Trophoblast cell (in vitro differentiated cells and primary cell): ENCODE results near the gene PLXDC2.

Experiments
- DNase-seq, 2 donors: peaks; one replicate each; pipeline ENCODE4 v3.0.0-alpha.2; 2016
- H2AFZ ChIP-seq: 2 replicates; pipeline ENCODE4 v1.6.1; 2013; ENCODE audit warnings: low read length, moderate library complexity, mild to moderate bottlenecking; ENCODE audit not compliant: insufficient read depth, poor library complexity
- H2AK5ac ChIP-seq: 2 replicates; pipeline ENCODE4 v1.6.1; 2013; ENCODE audit warnings: mild to moderate bottlenecking, low read length
- H2BK120ac ChIP-seq: 2 replicates; pipeline ENCODE4 v1.6.1; 2013; ENCODE audit warnings: low read length, mild to moderate bottlenecking, moderate library complexity; ENCODE audit not compliant: insufficient read depth, poor library complexity
- H2BK12ac ChIP-seq: 2 replicates; pipeline ENCODE4 v1.6.1; 2013; ENCODE audit warnings: mild to moderate bottlenecking, low read length, moderate library complexity
- H2BK5ac ChIP-seq: 2 replicates; pipeline ENCODE4 v1.6.1; 2013; ENCODE audit warnings: low read length, low read depth, moderate library complexity, mild to moderate bottlenecking; ENCODE audit not compliant: poor library complexity
- H3K14ac ChIP-seq: 2 replicates; pipeline ENCODE4 v1.6.1; 2013; ENCODE audit warnings: mild to moderate bottlenecking, low read length
- H3K18ac ChIP-seq: 2 replicates; pipeline ENCODE4 v1.6.1; 2013; ENCODE audit warnings: mild to moderate bottlenecking, low read length
- H3K23ac ChIP-seq: 2 replicates; pipeline ENCODE4 v1.6.1; 2013; ENCODE audit warnings: low read length
- H3K27ac ChIP-seq: 2 replicates; pipeline ENCODE4 v1.5.1; 2013; ENCODE audit warnings: low read depth, mild to moderate bottlenecking, inconsistent platforms, low read length, moderate library complexity
- H3K27me3 ChIP-seq: 2 replicates; pipeline ENCODE4 v1.6.1; 2013; ENCODE audit warnings: inconsistent platforms, mild to moderate bottlenecking, low read length, moderate library complexity; ENCODE audit not compliant: insufficient read depth
- H3K36me3 ChIP-seq, 2 experiments: 1 replicate in 1 of 2; 2 replicates in 1 of 2; pipeline ENCODE4 v1.6.1; 2013; ENCODE audit warnings: low read length in 2 of 2, mild to moderate bottlenecking in 2 of 2, moderate library complexity in 1 of 2; ENCODE audit not compliant: insufficient read depth in 2 of 2, control insufficient read depth in 1 of 2
- H3K4ac ChIP-seq: 2 replicates; pipeline ENCODE4 v1.6.1; 2013; ENCODE audit warnings: low read depth, mild to moderate bottlenecking, low read length, moderate library complexity
- H3K4me1 ChIP-seq, 2 experiments: 1 replicate in 1 of 2; 2 replicates in 1 of 2; pipeline ENCODE4 v1.6.1; 2013; ENCODE audit warnings: low read length in 2 of 2, mild to moderate bottlenecking in 2 of 2, moderate library complexity in 1 of 2; ENCODE audit not compliant: insufficient read depth in 2 of 2, control insufficient read depth in 1 of 2
- H3K4me2 ChIP-seq: 2 replicates; pipeline ENCODE4 v1.6.1; 2013; ENCODE audit warnings: inconsistent platforms, mild to moderate bottlenecking, low read length, moderate library complexity
- H3K4me3 ChIP-seq: 2 replicates; pipeline ENCODE4 v1.5.1; 2013; ENCODE audit warnings: mild to moderate bottlenecking, low read depth, low read length, inconsistent platforms
- H3K79me1 ChIP-seq: one replicate; pipeline ENCODE4 v1.6.1; 2013; ENCODE audit warnings: low read length
- H3K79me2 ChIP-seq: 2 replicates; pipeline ENCODE4 v1.6.1; 2013; ENCODE audit warnings: low read length, mild to moderate bottlenecking; ENCODE audit not compliant: control insufficient read depth, insufficient read depth, poor library complexity
- H3K9ac ChIP-seq: 2 replicates; pipeline ENCODE4 v1.6.1; 2013; ENCODE audit warnings: mild to moderate bottlenecking, low read length
- H3K9me3 ChIP-seq: 2 replicates; pipeline ENCODE4 v1.6.1; 2013; ENCODE audit warnings: low read depth, mild to moderate bottlenecking, control low read depth, inconsistent platforms, low read length; ENCODE audit not compliant: insufficient read depth
- H4K12ac ChIP-seq: 2 replicates; pipeline ENCODE4 v1.6.1; 2013; ENCODE audit warnings: low read depth, mild to moderate bottlenecking, low read length, moderate library complexity
- H4K8ac ChIP-seq: 2 replicates; pipeline ENCODE4 v1.6.1; 2013; ENCODE audit warnings: low read depth, mild to moderate bottlenecking, low read length, moderate library complexity
- H4K91ac ChIP-seq: one replicate; pipeline ENCODE4 v1.6.1; 2013; ENCODE audit warnings: low read depth, mild to moderate bottlenecking, low read length, moderate library complexity
- WGBS: extraction: QIAGEN DNeasy Blood & Tissue Kit; methylation state at CpG from one replicate; pipeline ENCODE4 v1.1.7; 2013; ENCODE audit warnings: missing lambda C conversion rate; ENCODE audit not compliant: insufficient read length, insufficient coverage; ENCODE audit errors: extremely low coverage; 5-methylcytosine and 5-hydroxymethylcytosine counted together

The PLXDC2 gene

DNA sequence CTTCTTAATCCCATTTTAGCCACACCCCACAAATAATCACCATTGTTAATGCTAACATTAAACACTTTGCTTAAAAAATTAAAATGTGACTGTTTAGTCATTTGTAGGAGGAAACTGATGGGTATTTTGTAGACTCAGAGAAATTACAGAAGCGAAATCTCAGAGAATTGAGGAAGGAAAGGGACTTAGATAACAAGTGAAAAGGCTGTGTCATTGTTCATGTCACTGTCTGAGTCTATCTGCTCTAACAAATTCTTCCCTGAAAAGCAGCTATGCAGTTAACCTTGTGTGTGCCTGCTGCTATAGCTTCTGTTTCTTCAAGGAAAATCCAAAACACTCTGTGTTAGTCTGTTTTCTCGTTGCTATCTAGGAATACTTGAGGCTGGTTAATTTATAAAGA is 40.9 kb upstream of the PLXDC2 start:
- no peak overlapping the region for H2AFZ ChIP-seq
- H2AK5ac ChIP-seq: no peak overlapping the region
- no peak overlapping the region for H3K14ac ChIP-seq
- no CpG with 5 or more reads among the region's 2 CpGs for WGBS
- no peak overlapping the region for H4K91ac ChIP-seq
- no peak for DNase-seq
- H3K27me3 ChIP-seq: no peaks in the 10 kb centered on the region
- no peak overlapping the region for H3K18ac ChIP-seq
- no peak overlapping the region for H4K8ac ChIP-seq
- no peak overlapping the region for H3K23ac ChIP-seq
- H2BK12ac ChIP-seq: no peak overlapping the region
- no peak overlapping the region for H4K12ac ChIP-seq
- no peak overlapping the region for H3K4me3 ChIP-seq
- H3K27ac ChIP-seq: no peak overlapping the region
- no peaks in the 10 kb centered on the region for H3K79me2 ChIP-seq
- H3K4me1 ChIP-seq: no peaks in the 10 kb centered on the region
- no peaks in the 10 kb centered on the region for H3K79me1 ChIP-seq
- no peak overlapping the region for H3K4ac ChIP-seq
- H2BK120ac ChIP-seq: no peak overlapping the region
- no peak overlapping the region for H3K9ac ChIP-seq
- no peaks in the 10 kb centered on the region for H3K36me3 ChIP-seq
- no peak overlapping the region for H3K4me2 ChIP-seq
- no peaks in the 10 kb centered on the region for H3K9me3 ChIP-seq
- no peak overlapping the region for H2BK5ac ChIP-seq

DNA sequence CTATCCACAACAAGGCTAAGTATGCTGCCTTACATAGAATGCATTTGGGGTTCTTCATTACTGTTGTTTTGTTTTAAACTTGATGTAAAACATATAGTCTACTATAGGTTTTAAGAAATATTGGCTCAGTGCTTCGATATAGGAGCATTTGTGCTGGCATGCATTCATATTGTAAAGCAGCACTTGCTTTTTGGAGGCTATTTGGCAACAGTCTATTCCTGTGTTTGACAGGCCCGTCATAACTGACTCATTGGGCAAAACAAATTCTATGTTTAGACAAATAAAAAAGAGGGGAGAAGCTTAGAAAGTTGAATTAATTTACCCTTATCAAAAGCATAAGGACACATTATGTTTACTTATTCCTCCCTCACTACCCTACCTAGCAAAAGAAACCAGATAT is 38.4 kb upstream of the PLXDC2 start:
- Histone ChIP-seq H3K79me1 (no peaks in the 10 kb centered on the region), H3K79me2 (no peaks in the 10 kb centered on the region), H3K14ac (no peak overlapping the region), H4K12ac (no peak overlapping the region), H3K9ac (no peak overlapping the region), H3K36me3 (no peaks in the 10 kb centered on the region), H4K91ac (no peak overlapping the region), H3K4ac (no peak overlapping the region), H3K4me1 (peaks cover 0 to 1% of the 10 kb centered on the region in 2 experiments), H3K9me3 (no peaks in the 10 kb centered on the region), H3K27me3 (no peaks in the 10 kb centered on the region), H4K8ac (no peak overlapping the region), H2BK5ac (no peak overlapping the region), H3K18ac (no peak overlapping the region), H3K27ac (no peak overlapping the region), H2AFZ (no peak overlapping the region), H3K4me2 (no peak overlapping the region), H2AK5ac (no peak overlapping the region), H2BK120ac (no peak overlapping the region), H2BK12ac (no peak overlapping the region), H3K4me3 (no peak overlapping the region), H3K23ac (no peak overlapping the region)
- no CpG with 5 or more reads among the region's 2 CpGs for WGBS
- DNase-seq: no peak

DNA sequence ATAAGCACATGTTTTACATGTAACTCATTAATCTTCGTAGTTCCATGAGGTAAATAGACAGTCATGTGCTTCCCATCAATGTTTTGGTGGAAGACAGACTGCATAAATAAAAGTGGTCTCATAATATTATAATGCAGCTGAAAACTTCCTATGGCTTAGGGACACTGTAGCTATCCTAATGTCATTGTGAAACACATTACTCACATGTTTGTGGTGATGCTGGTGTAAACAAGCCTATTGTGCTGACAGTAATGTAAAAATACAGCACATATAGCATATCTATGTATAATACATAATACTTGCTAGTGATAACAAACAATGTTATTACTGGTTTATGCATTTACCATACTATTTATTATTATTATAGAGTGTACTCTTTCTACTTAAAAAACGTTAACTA is 37.2 kb upstream of the PLXDC2 start:
- H2AFZ ChIP-seq: no peak overlapping the region
- H3K4me1 ChIP-seq: peaks cover 0 to 2% of the 10 kb centered on the region in 2 experiments
- no peak overlapping the region for H3K4me3 ChIP-seq
- H3K23ac ChIP-seq: no peak overlapping the region
- no peak overlapping the region for H2BK120ac ChIP-seq
- no peaks in the 10 kb centered on the region for H3K79me1 ChIP-seq
- no CpG with 5 or more reads among the region's 2 CpGs for WGBS
- no peak overlapping the region for H2BK5ac ChIP-seq
- H3K4me2 ChIP-seq: no peak overlapping the region
- H3K4ac ChIP-seq: no peak overlapping the region
- no peak overlapping the region for H4K12ac ChIP-seq
- no peak overlapping the region for H2AK5ac ChIP-seq
- no peaks in the 10 kb centered on the region for H3K9me3 ChIP-seq
- H3K27me3 ChIP-seq: no peaks in the 10 kb centered on the region
- no peak overlapping the region for H4K91ac ChIP-seq
- no peaks in the 10 kb centered on the region for H3K79me2 ChIP-seq
- H3K18ac ChIP-seq: no peak overlapping the region
- no peak overlapping the region for H2BK12ac ChIP-seq
- no peak overlapping the region for H3K9ac ChIP-seq
- no peak overlapping the region for H3K14ac ChIP-seq
- DNase-seq: peak; percentile 10 to 59
- no peak overlapping the region for H4K8ac ChIP-seq
- no peak overlapping the region for H3K27ac ChIP-seq
- H3K36me3 ChIP-seq: no peaks in the 10 kb centered on the region

DNA sequence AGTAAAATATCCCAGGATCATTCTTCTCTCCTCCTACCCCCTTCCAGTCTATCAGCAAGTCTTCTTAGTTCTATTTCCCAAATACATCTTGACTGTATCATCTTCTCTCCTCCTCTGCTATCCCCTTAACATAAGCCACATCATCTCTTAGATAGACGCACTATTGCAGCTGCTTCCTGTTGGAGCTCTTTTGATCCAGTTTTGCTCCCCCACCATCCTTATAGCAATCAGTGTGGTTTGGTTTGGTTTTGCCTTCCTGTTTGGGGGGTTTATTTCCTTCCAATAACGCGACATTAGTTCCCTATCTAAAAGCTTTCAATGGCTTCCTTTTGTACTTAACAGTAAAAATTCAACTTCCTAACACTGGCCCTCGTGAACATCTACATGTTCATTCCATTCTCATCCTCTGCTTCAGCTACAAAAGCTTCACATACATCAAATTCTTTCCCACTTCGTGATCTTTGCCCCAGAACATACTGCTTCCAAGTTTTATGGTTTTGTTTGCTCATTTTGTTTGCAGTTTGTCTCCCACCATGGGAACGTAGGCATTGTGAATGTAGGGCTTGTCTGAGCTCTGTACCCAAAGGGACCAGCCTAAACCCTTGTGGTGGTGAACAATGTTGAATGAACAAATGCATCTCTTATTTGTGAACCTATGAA is 33.7 kb upstream of the PLXDC2 start:
- Histone ChIP-seq H3K27me3 (no peaks in the 10 kb centered on the region), H2AK5ac (no peak overlapping the region), H3K4ac (no peak overlapping the region), H4K8ac (no peak overlapping the region), H2AFZ (no peak overlapping the region), H3K9ac (no peak overlapping the region), H2BK12ac (no peak overlapping the region), H3K9me3 (no peaks in the 10 kb centered on the region), H3K14ac (no peak overlapping the region), H3K18ac (no peak overlapping the region), H2BK120ac (no peak overlapping the region), H3K4me3 (no peak overlapping the region), H3K36me3 (no peaks in the 10 kb centered on the region), H3K4me2 (no peak overlapping the region), H3K79me2 (no peaks in the 10 kb centered on the region), H3K4me1 (peaks cover 0 to 2% of the 10 kb centered on the region in 2 experiments), H3K27ac (no peak overlapping the region), H3K23ac (no peak overlapping the region), H4K12ac (no peak overlapping the region), H4K91ac (no peak overlapping the region), H3K79me1 (no peaks in the 10 kb centered on the region), H2BK5ac (no peak overlapping the region)
- DNase-seq: peak in 1 of 2 donors; percentile 30
- no CpG with 5 or more reads among the region's 6 CpGs for WGBS
